ENCODE measurements around the gene MLC1.
"Not testable (repeated sequence)": the region's sequence is repeated elsewhere in the genome, so short reads cannot be mapped to it uniquely, and the experiment has no call there.

MLC1 gene

GRCh38 chr22:50087646-50088045 lies 2.4 kb upstream of the MLC1 start:
- POLR2A ChIA-PET, result no interaction called here
- no peak for TF ChIP-seq CTCF (IDR thresholded peaks at IDR 0.05; ENCODE audit: insufficient read depth, low read length, missing control alignments)
- CTCF ChIA-PET, result no interaction called here
- no peak for DNase-seq (ENCODE audit: low read depth, low spot score)
- H3K4me3 ChIP-seq (ENCODE audit: low read depth, low read length), result no peak overlapping the region

GRCh38 chr22:50086975-50087374 lies 1.7 kb upstream of the MLC1 start:
- H3K4me3 ChIP-seq (ENCODE audit: low read depth, low read length); POLR2A ChIA-PET; DNase-seq (ENCODE audit: low read depth, low spot score); CTCF ChIA-PET: not testable (repeated sequence)

- no peak overlapping the region for H3K4me3 ChIP-seq (ENCODE audit: low read depth, low read length)
- ChIA-PET POLR2A (no interaction called here), CTCF (interaction anchor here (1.8 kb wide), 1 partner anchor 56 kb away, joined by 5 read pairs; no protein-coding TSS in a partner anchor)
- TF ChIP-seq CTCF (IDR thresholded peaks at IDR 0.05; ENCODE audit: insufficient read depth, low read length, missing control alignments), result no peak
- DNase-seq (ENCODE audit: low read depth, low spot score), result peak; percentile 3
Observed at GRCh38 chr22:50086526-50086925, 1.3 kb upstream of the MLC1 start.

- ChIA-PET CTCF (interaction anchor here (1.1 to 1.2 kb wide), 2 partner anchors 9 to 14 kb away, joined by 3 read pairs; no protein-coding TSS in a partner anchor), POLR2A (no interaction called here)
- no peak overlapping the region for H3K4me3 ChIP-seq (ENCODE audit: low read depth, low read length)
- DNase-seq (ENCODE audit: low read depth, low spot score), result no peak
- TF ChIP-seq CTCF (IDR thresholded peaks at IDR 0.05; ENCODE audit: insufficient read depth, low read length, missing control alignments), result no peak
Observed at GRCh38 chr22:50084614-50085021, 608 bp downstream of the MLC1 start.

- TF ChIP-seq CTCF (IDR thresholded peaks at IDR 0.05; ENCODE audit: insufficient read depth, low read length, missing control alignments), result no peak
- ChIA-PET CTCF (no interaction called here), POLR2A (no interaction called here)
- DNase-seq (ENCODE audit: low read depth, low spot score), result no peak
- no peak overlapping the region for H3K4me3 ChIP-seq (ENCODE audit: low read depth, low read length)
Observed at GRCh38 chr22:50084080-50084477, 1.1 kb downstream of the MLC1 start.

- ChIA-PET POLR2A (no interaction called here), CTCF (no interaction called here)
- no peak overlapping the region for H3K4me3 ChIP-seq (ENCODE audit: low read depth, low read length)
- TF ChIP-seq CTCF (IDR thresholded peaks at IDR 0.05; ENCODE audit: insufficient read depth, low read length, missing control alignments), result no peak
- no peak for DNase-seq (ENCODE audit: low read depth, low spot score)
Observed at GRCh38 chr22:50083462-50084079, 1.7 kb downstream of the MLC1 start.

GRCh38 chr22:50082961-50083461 lies 2.2 kb downstream of the MLC1 start:
- no peak overlapping the region for H3K4me3 ChIP-seq (ENCODE audit: low read depth, low read length)
- POLR2A ChIA-PET, result no interaction called here
- no peak for TF ChIP-seq CTCF (IDR thresholded peaks at IDR 0.05; ENCODE audit: insufficient read depth, low read length, missing control alignments)
- DNase-seq (ENCODE audit: low read depth, low spot score), result no peak
- CTCF ChIA-PET, result no interaction called here
